CD14-positive monocyte (primary cell): ENCODE results near the gene PRIM2. TPM values are rescaled to one million over a fixed set of nuclear protein-coding genes. Genes with fewer than 3 reads are reported as not detected.
"Not testable (repeated sequence)": the region's sequence is repeated elsewhere in the genome, so short reads cannot be mapped to it uniquely, and the experiment has no call there.

ENCODE experiments used
- DNase-seq, 3 donors: peaks; one replicate each; pipeline ENCODE4 v3.0.0-alpha.2; 2011 to 2022
- H2AFZ ChIP-seq: 2 replicates; pipeline ENCODE4 v1.6.0; 2012; ENCODE audit warnings: mild to moderate bottlenecking, low read depth, low read length, inconsistent platforms; ENCODE audit not compliant: insufficient read depth, poor library complexity, severe bottlenecking
- H3K27ac ChIP-seq, 2 donors: 1 replicate in 1 of 2; 2 replicates in 1 of 2; pipeline ENCODE4 v1.5.1; 2012 to 2013; ENCODE audit warnings: low read length in 2 of 2, control low read depth in 1 of 2, inconsistent platforms in 1 of 2, low read depth in 1 of 2, mild to moderate bottlenecking in 1 of 2
- H3K27me3 ChIP-seq, 2 donors: one replicate each; pipeline versions ENCODE4 v1.6.0 to v1.6.1; 2011 to 2013; ENCODE audit warnings: low read length in 2 of 2; ENCODE audit not compliant: control insufficient read depth in 2 of 2, insufficient read depth in 2 of 2
- H3K36me3 ChIP-seq, 2 donors: replicated peaks in 1 of 2; 1 replicate in 1 of 2; 2 replicates in 1 of 2; pipeline versions ENCODE4 v1.5.1 to v1.6.1; 2012 to 2013; ENCODE audit warnings: low read length in 2 of 2, control low read depth in 1 of 2, inconsistent platforms in 1 of 2, mild to moderate bottlenecking in 1 of 2; ENCODE audit not compliant: insufficient read depth in 2 of 2, control insufficient read depth in 1 of 2
- H3K4me1 ChIP-seq, 2 donors: 1 replicate in 1 of 2; 2 replicates in 1 of 2; pipeline versions ENCODE4 v1.5.1 to v1.6.1; 2012 to 2013; ENCODE audit warnings: low read length in 2 of 2, control low read depth in 1 of 2, inconsistent platforms in 1 of 2, mild to moderate bottlenecking in 1 of 2, moderate library complexity in 1 of 2; ENCODE audit not compliant: insufficient read depth in 2 of 2, control insufficient read depth in 1 of 2
- H3K4me2 ChIP-seq: replicated peaks from 2 replicates; pipeline ENCODE3; 2012; ENCODE audit warnings: low read length, moderate library complexity, mild to moderate bottlenecking; ENCODE audit not compliant: poor library complexity, severe bottlenecking; ENCODE audit errors: extremely low read depth
- H3K4me3 ChIP-seq, 3 experiments: fragments of 200-600 bp in 1 of 3; sonication (generic) in 1 of 3; replicated peaks in 1 of 3; 1 replicate in 2 of 3; 2 replicates in 1 of 3; pipeline ENCODE4 v1.5.1; 2011 to 2013; ENCODE audit warnings: low read length in 3 of 3, mild to moderate bottlenecking in 3 of 3, control low read depth in 2 of 3, low read depth in 2 of 3, inconsistent platforms in 1 of 3, moderate library complexity in 1 of 3
- H3K79me2 ChIP-seq: 2 replicates; pipeline ENCODE4 v1.6.0; 2012; ENCODE audit warnings: mild to moderate bottlenecking, control low read depth, inconsistent platforms, low read length, moderate library complexity; ENCODE audit not compliant: insufficient read depth
- H3K9ac ChIP-seq: 2 replicates; pipeline ENCODE4 v1.6.0; 2017; ENCODE audit warnings: low read length, mild to moderate bottlenecking; ENCODE audit not compliant: insufficient read depth, poor library complexity, severe bottlenecking
- H3K9me3 ChIP-seq, 2 donors: replicated peaks in 1 of 2; 1 replicate in 1 of 2; 2 replicates in 1 of 2; pipeline versions ENCODE4 v1.5.1 to v1.6.1; 2012 to 2013; ENCODE audit warnings: low read length in 2 of 2, control low read depth in 1 of 2; ENCODE audit not compliant: control insufficient read depth in 1 of 2, insufficient read depth in 1 of 2
- H4K20me1 ChIP-seq: 2 replicates; pipeline ENCODE4 v1.6.0; 2012; ENCODE audit warnings: mild to moderate bottlenecking, low read length, control low read depth, moderate library complexity; ENCODE audit not compliant: insufficient read depth
- H3K27ac Mint-ChIP-seq, 7 donors: one replicate each; pipeline ENCODE4 v1.8.0; 2020; ENCODE audit warnings: mild to moderate bottlenecking in 7 of 7, mixed read lengths in 7 of 7, moderate library complexity in 6 of 7, inconsistent platforms in 2 of 7
- H3K27me3 Mint-ChIP-seq, 3 donors: one replicate each; pipeline ENCODE4 v1.8.0; 2021 to 2022; ENCODE audit warnings: low read depth in 3 of 3, mild to moderate bottlenecking in 3 of 3, mixed read lengths in 3 of 3, moderate library complexity in 3 of 3, inconsistent platforms in 1 of 3
- H3K36me3 Mint-ChIP-seq, 2 donors: one replicate each; pipeline ENCODE4 v1.8.0; 2020; ENCODE audit warnings: mixed read lengths in 2 of 2, inconsistent platforms in 1 of 2, mild to moderate bottlenecking in 1 of 2
- H3K4me1 Mint-ChIP-seq: one replicate; pipeline ENCODE4 v1.8.0; 2020; ENCODE audit warnings: mild to moderate bottlenecking, mixed read lengths
- H3K4me3 Mint-ChIP-seq, 2 donors: one replicate each; pipeline ENCODE4 v1.8.0; 2020; ENCODE audit warnings: mild to moderate bottlenecking in 2 of 2, mixed read lengths in 2 of 2, moderate library complexity in 1 of 2
- H3K9me3 Mint-ChIP-seq, 7 donors: one replicate each; pipeline ENCODE4 v1.8.0; 2020 to 2022; ENCODE audit warnings: mixed read lengths in 7 of 7, mild to moderate bottlenecking in 6 of 7, moderate library complexity in 6 of 7, inconsistent platforms in 2 of 7
- WGBS: methylation state at CpG from one replicate; pipeline ENCODE4 v1.1.5; 2013; ENCODE audit warnings: missing lambda C conversion rate; ENCODE audit not compliant: insufficient coverage; 5-methylcytosine and 5-hydroxymethylcytosine counted together
- intact Hi-C, 2 donors: fragments of 100-400 bp; cut with micrococcal nuclease; formaldehyde crosslinking; loops; one replicate each; pipeline versions ENCODE4 v1.15.0 to v1.15.1; 2023
- polyA plus RNA-seq, 3 donors: library from polyadenylated mRNA; depleted of rRNA in 1 of 3; unstranded in 2 of 3; stranded (reverse) in 1 of 3; fragments of 300-500 nt in 2 of 3; fragments of >200 nt in 1 of 3; fragmentation: Illumina TruSeq in 2 of 3; gene quantifications; 1 replicate in 2 of 3; 2 replicates in 1 of 3; pipeline ENCODE4 v1.2.3, GENCODE V29; 2012 to 2021

Gene PRIM2
- polyA plus RNA-seq, 3 donors = 2.8 to 5.1 (median 4.2) TPM

DNA sequence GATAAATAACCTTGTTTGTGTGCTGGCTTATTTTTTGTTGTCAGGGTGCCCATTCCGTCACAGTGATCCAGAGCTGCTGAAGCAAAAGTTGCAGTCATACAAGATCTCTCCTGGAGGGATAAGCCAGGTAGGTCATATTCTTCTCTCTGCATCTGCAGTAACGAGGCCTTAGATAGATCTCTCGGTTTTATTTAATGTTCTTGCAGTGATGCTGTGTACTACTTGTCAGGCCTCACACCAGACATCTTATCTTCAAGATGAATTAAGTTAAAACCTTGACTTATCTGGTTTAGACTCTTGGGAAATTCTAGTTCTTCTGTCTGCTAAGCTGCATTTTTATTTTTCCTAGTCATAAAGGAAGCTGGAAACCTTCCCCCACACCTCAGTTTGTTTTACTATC lies 288.9 kb downstream of the PRIM2 start:
- peaks cover 34 to 36% of the 10 kb centered on the region in 2 donors for H3K36me3 Mint-ChIP-seq
- H3K79me2 ChIP-seq, DNase-seq, H3K36me3 ChIP-seq, H3K4me1 Mint-ChIP-seq, H3K27me3 Mint-ChIP-seq, H3K4me1 ChIP-seq, H3K9me3 ChIP-seq, intact Hi-C loops, H3K27me3 ChIP-seq, H3K9ac ChIP-seq, H4K20me1 ChIP-seq, H3K27ac ChIP-seq, H3K4me3 Mint-ChIP-seq, H3K4me2 ChIP-seq, H2AFZ ChIP-seq, H3K4me3 ChIP-seq: not testable (repeated sequence)
- H3K27ac Mint-ChIP-seq = peak overlapping the region in 1 of 7 donors; percentile 36
- H3K9me3 Mint-ChIP-seq = peaks cover 0 to 10% (median 2%) of the 10 kb centered on the region in 7 donors
- no CpG with 5 or more reads among the region's 3 CpGs for WGBS

DNA sequence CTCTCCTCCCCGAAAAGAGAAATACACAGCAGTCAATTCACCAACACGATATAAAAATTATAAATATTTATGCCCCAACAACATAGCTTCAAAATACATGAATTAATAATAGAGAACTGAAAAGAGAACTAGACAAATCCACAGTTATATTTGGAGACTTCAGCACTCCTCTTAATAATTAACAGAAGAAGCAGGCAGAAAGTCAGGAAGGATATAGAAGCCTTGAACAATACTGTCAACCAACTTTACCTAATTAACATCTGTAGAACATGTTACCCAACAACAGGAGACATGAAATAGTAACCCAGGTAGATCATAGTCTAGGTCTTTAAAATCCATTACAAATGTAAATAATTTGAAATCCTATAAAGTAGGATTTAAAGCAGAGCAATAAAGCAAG lies 293.2 kb downstream of the PRIM2 start:
- H3K4me3 ChIP-seq, H3K4me1 ChIP-seq, H3K9ac ChIP-seq, H3K27ac Mint-ChIP-seq, H3K9me3 Mint-ChIP-seq, H3K27ac ChIP-seq, H3K36me3 ChIP-seq, H4K20me1 ChIP-seq, H3K9me3 ChIP-seq, DNase-seq, H3K27me3 ChIP-seq, H3K27me3 Mint-ChIP-seq, H3K4me1 Mint-ChIP-seq, intact Hi-C loops, H3K79me2 ChIP-seq, H2AFZ ChIP-seq, H3K4me2 ChIP-seq, H3K4me3 Mint-ChIP-seq: not testable (repeated sequence)
- WGBS = no CpG with 5 or more reads among the region's 2 CpGs
- peaks cover 20 to 21% of the 10 kb centered on the region in 2 donors for H3K36me3 Mint-ChIP-seq

DNA sequence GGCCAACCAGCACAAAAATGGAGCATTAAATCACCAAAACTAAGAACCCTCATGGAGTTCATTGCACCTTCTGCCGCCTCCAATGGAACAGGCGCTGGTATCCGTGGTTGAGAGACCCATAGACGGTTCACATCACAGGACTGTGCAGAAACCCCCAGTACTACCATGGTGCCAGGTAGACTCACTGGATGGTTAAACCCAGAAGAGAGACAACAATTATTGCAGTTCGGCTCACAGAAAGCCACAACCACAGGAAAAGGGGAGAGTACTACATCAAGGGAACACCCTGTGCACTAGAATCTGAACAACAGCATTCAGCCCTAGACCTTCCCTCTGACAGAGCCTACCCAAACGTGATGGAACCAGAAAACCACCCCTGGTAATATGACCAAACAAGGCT lies 301.5 kb downstream of the PRIM2 start:
- H3K4me3 Mint-ChIP-seq, H4K20me1 ChIP-seq, H3K4me2 ChIP-seq, H3K9me3 Mint-ChIP-seq, H3K36me3 ChIP-seq, H3K9me3 ChIP-seq, DNase-seq, H3K4me1 ChIP-seq, H3K79me2 ChIP-seq, H3K4me1 Mint-ChIP-seq, H3K27me3 Mint-ChIP-seq, H3K27ac ChIP-seq, intact Hi-C loops, H2AFZ ChIP-seq, H3K4me3 ChIP-seq, H3K9ac ChIP-seq, H3K27me3 ChIP-seq: not testable (repeated sequence)
- H3K36me3 Mint-ChIP-seq = peaks cover 8 to 12% of the 10 kb centered on the region in 2 donors
- WGBS = 100% methylated on average over 1 of the region's 6 CpGs
- peak overlapping the region in 1 of 7 donors; percentile 31 for H3K27ac Mint-ChIP-seq

DNA sequence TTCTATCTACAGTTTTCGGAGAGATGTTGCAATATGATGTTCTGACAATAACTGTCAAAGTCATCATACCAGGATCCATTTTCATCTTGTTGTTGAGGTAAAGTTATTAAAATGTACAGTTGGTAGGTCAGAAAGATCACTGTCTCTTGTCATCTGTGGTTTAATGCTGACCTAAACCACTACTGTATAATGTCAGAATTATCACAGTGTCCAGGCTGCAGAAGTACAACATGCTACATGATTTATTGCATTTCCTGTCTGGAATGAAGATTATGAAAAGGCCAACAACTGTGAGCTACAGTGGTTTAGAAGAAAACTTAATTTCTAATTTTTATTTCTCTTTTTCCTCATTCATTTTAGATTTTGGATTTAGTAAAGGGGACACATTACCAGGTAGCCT lies 314.3 kb downstream of the PRIM2 start:
- H3K4me3 Mint-ChIP-seq, H3K27ac Mint-ChIP-seq, H3K9ac ChIP-seq, H3K4me1 Mint-ChIP-seq, H4K20me1 ChIP-seq, H3K27me3 ChIP-seq, H3K27ac ChIP-seq, intact Hi-C loops, H3K79me2 ChIP-seq, H3K4me2 ChIP-seq, H3K4me1 ChIP-seq, H3K4me3 ChIP-seq, DNase-seq, H3K27me3 Mint-ChIP-seq, H2AFZ ChIP-seq, H3K9me3 ChIP-seq, H3K36me3 ChIP-seq: not testable (repeated sequence)
- peaks cover 0 to 12% (median 4%) of the 10 kb centered on the region in 7 donors for H3K9me3 Mint-ChIP-seq
- WGBS = no CpG with 5 or more reads among the region's 1 CpG
- peaks cover 15 to 19% of the 10 kb centered on the region in 2 donors for H3K36me3 Mint-ChIP-seq
